Effector memory CD4-positive, alpha-beta T cell (primary cell): ENCODE measurements around the gene NGEF.

Experiments
- DNase-seq, 3 donors: peaks; one replicate each; pipeline ENCODE4 v3.0.0-alpha.2; 2020
- H3K27ac ChIP-seq: 2 replicates; pipeline ENCODE4 v1.7.0; 2013; ENCODE audit warnings: mild to moderate bottlenecking, low read length, moderate library complexity; ENCODE audit not compliant: insufficient read depth, poor library complexity, severe bottlenecking
- H3K27me3 ChIP-seq: replicated peaks from 2 replicates; pipeline ENCODE4 v1.7.0; 2013; ENCODE audit warnings: mild to moderate bottlenecking, low read length; ENCODE audit not compliant: insufficient read depth, control insufficient read depth, poor library complexity, severe bottlenecking
- H3K36me3 ChIP-seq: 2 replicates; pipeline ENCODE4 v1.7.0; 2013; ENCODE audit warnings: mild to moderate bottlenecking, low read length, moderate library complexity; ENCODE audit not compliant: control insufficient read depth, insufficient read depth
- H3K4me1 ChIP-seq: 2 replicates; pipeline ENCODE4 v1.7.0; 2013; ENCODE audit warnings: low read length, mild to moderate bottlenecking; ENCODE audit not compliant: control insufficient read depth, insufficient read depth, poor library complexity, severe bottlenecking
- H3K4me3 ChIP-seq: 2 replicates; pipeline ENCODE4 v1.7.0; 2013; ENCODE audit warnings: low read length, low read depth, mild to moderate bottlenecking; ENCODE audit not compliant: insufficient read depth, poor library complexity, severe bottlenecking
- H3K9me3 ChIP-seq: 2 replicates; pipeline ENCODE4 v1.7.0; 2013; ENCODE audit warnings: mild to moderate bottlenecking, low read length, moderate library complexity; ENCODE audit not compliant: control insufficient read depth

The NGEF gene

GRCh38 chr2:233000886-233001750, 11.9 kb downstream of the NGEF start:
- H3K4me3 ChIP-seq: no peak overlapping the region
- H3K27me3 ChIP-seq: no peaks in the 10 kb centered on the region
- H3K27ac ChIP-seq: no peak overlapping the region
- H3K4me1 ChIP-seq: no peaks in the 10 kb centered on the region
- DNase-seq: no peak
- H3K36me3 ChIP-seq: no peaks in the 10 kb centered on the region
- no peaks in the 10 kb centered on the region for H3K9me3 ChIP-seq

- no peaks in the 10 kb centered on the region for H3K36me3 ChIP-seq
- no peaks in the 10 kb centered on the region for H3K9me3 ChIP-seq
- H3K27ac ChIP-seq: no peak overlapping the region
- no peaks in the 10 kb centered on the region for H3K4me1 ChIP-seq
- H3K27me3 ChIP-seq: no peaks in the 10 kb centered on the region
- DNase-seq: no peak
- H3K4me3 ChIP-seq: no peak overlapping the region
Measured at GRCh38 chr2:232999354-232999753, 13.7 kb downstream of the NGEF start.

GRCh38 chr2:232998666-232998985, 14.4 kb downstream of the NGEF start:
- H3K4me3 ChIP-seq: no peak overlapping the region
- no peak overlapping the region for H3K27ac ChIP-seq
- no peaks in the 10 kb centered on the region for H3K9me3 ChIP-seq
- no peaks in the 10 kb centered on the region for H3K4me1 ChIP-seq
- H3K36me3 ChIP-seq: no peaks in the 10 kb centered on the region
- no peaks in the 10 kb centered on the region for H3K27me3 ChIP-seq
- no peak for DNase-seq

GRCh38 chr2:232997749-232998665, 15.0 kb downstream of the NGEF start:
- DNase-seq: no peak
- Histone ChIP-seq H3K27ac (no peak overlapping the region), H3K9me3 (no peaks in the 10 kb centered on the region), H3K27me3 (no peaks in the 10 kb centered on the region), H3K4me1 (no peaks in the 10 kb centered on the region), H3K36me3 (no peaks in the 10 kb centered on the region), H3K4me3 (no peak overlapping the region)

- no peak overlapping the region for H3K27ac ChIP-seq
- H3K9me3 ChIP-seq: no peaks in the 10 kb centered on the region
- no peak for DNase-seq
- H3K4me1 ChIP-seq: no peaks in the 10 kb centered on the region
- no peaks in the 10 kb centered on the region for H3K36me3 ChIP-seq
- H3K4me3 ChIP-seq: no peak overlapping the region
- H3K27me3 ChIP-seq: no peaks in the 10 kb centered on the region
Measured at GRCh38 chr2:232994446-232994845, 18.6 kb downstream of the NGEF start.

- H3K27ac ChIP-seq: no peak overlapping the region
- no peak for DNase-seq
- no peaks in the 10 kb centered on the region for H3K27me3 ChIP-seq
- no peak overlapping the region for H3K4me3 ChIP-seq
- H3K4me1 ChIP-seq: no peaks in the 10 kb centered on the region
- no peaks in the 10 kb centered on the region for H3K9me3 ChIP-seq
- no peaks in the 10 kb centered on the region for H3K36me3 ChIP-seq
Measured at GRCh38 chr2:232993231-232993821, 19.7 kb downstream of the NGEF start.

- H3K4me3 ChIP-seq: no peak overlapping the region
- no peaks in the 10 kb centered on the region for H3K4me1 ChIP-seq
- H3K9me3 ChIP-seq: no peaks in the 10 kb centered on the region
- H3K36me3 ChIP-seq: no peaks in the 10 kb centered on the region
- DNase-seq: no peak
- no peaks in the 10 kb centered on the region for H3K27me3 ChIP-seq
- no peak overlapping the region for H3K27ac ChIP-seq
Measured at GRCh38 chr2:232986155-232986554, 26.9 kb downstream of the NGEF start.

GRCh38 chr2:232984451-232985207, 28.4 kb downstream of the NGEF start:
- H3K9me3 ChIP-seq: no peaks in the 10 kb centered on the region
- H3K27me3 ChIP-seq: no peaks in the 10 kb centered on the region
- H3K27ac ChIP-seq: no peak overlapping the region
- no peak overlapping the region for H3K4me3 ChIP-seq
- H3K4me1 ChIP-seq: no peaks in the 10 kb centered on the region
- no peaks in the 10 kb centered on the region for H3K36me3 ChIP-seq
- no peak for DNase-seq

- H3K4me3 ChIP-seq: no peak overlapping the region
- no peaks in the 10 kb centered on the region for H3K36me3 ChIP-seq
- H3K9me3 ChIP-seq: no peaks in the 10 kb centered on the region
- DNase-seq: no peak
- no peaks in the 10 kb centered on the region for H3K27me3 ChIP-seq
- no peaks in the 10 kb centered on the region for H3K4me1 ChIP-seq
- no peak overlapping the region for H3K27ac ChIP-seq
Measured at GRCh38 chr2:232983669-232984140, 29.4 kb downstream of the NGEF start.
